GM18861 (cell line): ENCODE data around the gene IL19.

Experiments
- ATAC-seq: cut with Tn5 transposase; IDR thresholded peaks from one replicate; pipeline ENCODE4 v1.9.1; 2021; ENCODE audit not compliant: unreplicated experiment

Gene IL19

GRCh38 chr1:206770531-206771337 is at the start of gene IL19:
Gene IL19, plus strand, starts transcription at chr1:206770773. Its CDS starts 65,890 bp downstream, at chr1:206836663.
- peak; percentile 30 for ATAC-seq

- ATAC-seq, result no peak
Observed at GRCh38 chr1:206721454-206721853, 49.1 kb upstream of the IL19 start.

GRCh38 chr1:206722751-206723461 is 47.7 kb upstream of the IL19 start:
- ATAC-seq, result no peak

- no peak for ATAC-seq
Observed at GRCh38 chr1:206723462-206723804, 47.1 kb upstream of the IL19 start.

GRCh38 chr1:206723805-206724472 is 46.6 kb upstream of the IL19 start:
- no peak for ATAC-seq

GRCh38 chr1:206725109-206725963 is 45.2 kb upstream of the IL19 start:
- no peak for ATAC-seq

- ATAC-seq, result no peak
Observed at GRCh38 chr1:206727981-206728696, 42.4 kb upstream of the IL19 start.

- ATAC-seq, result no peak
Observed at GRCh38 chr1:206728697-206728987, 41.9 kb upstream of the IL19 start.

- no peak for ATAC-seq
Observed at GRCh38 chr1:206729050-206729449, 41.5 kb upstream of the IL19 start.

GRCh38 chr1:206729507-206729906 is 41.1 kb upstream of the IL19 start:
- no peak for ATAC-seq

- no peak for ATAC-seq
Observed at GRCh38 chr1:206732508-206732907, 38.1 kb upstream of the IL19 start.

- no peak for ATAC-seq
Observed at GRCh38 chr1:206732992-206733391, 37.6 kb upstream of the IL19 start.

GRCh38 chr1:206734499-206735142 is 36.0 kb upstream of the IL19 start:
- ATAC-seq, result no peak

- no peak for ATAC-seq
Observed at GRCh38 chr1:206735553-206736031, 35.0 kb upstream of the IL19 start.

GRCh38 chr1:206736878-206737728 is 33.5 kb upstream of the IL19 start:
- ATAC-seq, result no peak

- ATAC-seq, result no peak
Observed at GRCh38 chr1:206737729-206738201, 32.8 kb upstream of the IL19 start.

GRCh38 chr1:206738370-206739366 is 31.9 kb upstream of the IL19 start:
- no peak for ATAC-seq
